ENCODE data around the gene MBD3L2B. TPM values are rescaled to one million over a fixed set of nuclear protein-coding genes. Genes with fewer than 3 reads are reported as not detected.
"Not testable (repeated sequence)": the region's sequence is repeated elsewhere in the genome, so short reads cannot be mapped to it uniquely, and the experiment has no call there.

Gene MBD3L2B
- total RNA-seq, 2 experiments from 2014 or later, result not detected

- H3K4me3 Mint-ChIP-seq; H3K36me3 Mint-ChIP-seq (ENCODE audit: low read depth); intact Hi-C loops (cut with DNase I, micrococcal nuclease); H3K27ac Mint-ChIP-seq; H3K27me3 Mint-ChIP-seq; POLR2A ChIA-PET; H3K4me1 Mint-ChIP-seq; DNase-seq; CTCF ChIA-PET; H3K9me3 Mint-ChIP-seq (ENCODE audit: low read depth); ATAC-seq: not testable (repeated sequence)
Measured at GRCh38 chr19:7055679-7056078, 34.4 kb upstream of the MBD3L2B start.

GRCh38 chr19:7054635-7055368 is 33.6 kb upstream of the MBD3L2B start:
- H3K9me3 Mint-ChIP-seq (ENCODE audit: low read depth); H3K4me1 Mint-ChIP-seq; H3K27me3 Mint-ChIP-seq; H3K36me3 Mint-ChIP-seq (ENCODE audit: low read depth); CTCF ChIA-PET; POLR2A ChIA-PET; intact Hi-C loops (cut with DNase I, micrococcal nuclease); DNase-seq; H3K27ac Mint-ChIP-seq; ATAC-seq; H3K4me3 Mint-ChIP-seq: not testable (repeated sequence)

GRCh38 chr19:7052896-7053295 is 31.7 kb upstream of the MBD3L2B start:
- H3K27ac Mint-ChIP-seq; CTCF ChIA-PET; intact Hi-C loops (cut with DNase I, micrococcal nuclease); H3K27me3 Mint-ChIP-seq; DNase-seq; POLR2A ChIA-PET; H3K9me3 Mint-ChIP-seq (ENCODE audit: low read depth); H3K4me3 Mint-ChIP-seq; H3K36me3 Mint-ChIP-seq (ENCODE audit: low read depth); H3K4me1 Mint-ChIP-seq: not testable (repeated sequence)
- peak; percentile 44 for ATAC-seq

GRCh38 chr19:7051421-7051820 is 30.2 kb upstream of the MBD3L2B start:
- not testable (repeated sequence) for H3K27me3 Mint-ChIP-seq

GRCh38 chr19:7049021-7049420 is 27.8 kb upstream of the MBD3L2B start, which contains the start of gene MBD3L2:
Gene MBD3L2 (plus strand): TSS chr19:7049321. CDS start chr19:7049374, 53 bp downstream.
- H3K27me3 Mint-ChIP-seq; CTCF ChIA-PET; H3K36me3 Mint-ChIP-seq (ENCODE audit: low read depth); POLR2A ChIA-PET; H3K27ac Mint-ChIP-seq; intact Hi-C loops (cut with DNase I, micrococcal nuclease); DNase-seq; ATAC-seq; H3K4me1 Mint-ChIP-seq; H3K4me3 Mint-ChIP-seq; H3K9me3 Mint-ChIP-seq (ENCODE audit: low read depth): not testable (repeated sequence)

More at GRCh38 chr19:7051421-7051820, 30.2 kb upstream of the MBD3L2B start:
- intact Hi-C loops (cut with DNase I, micrococcal nuclease); DNase-seq; CTCF ChIA-PET; H3K9me3 Mint-ChIP-seq (ENCODE audit: low read depth); H3K36me3 Mint-ChIP-seq (ENCODE audit: low read depth); H3K27ac Mint-ChIP-seq; H3K4me3 Mint-ChIP-seq; POLR2A ChIA-PET; ATAC-seq; H3K4me1 Mint-ChIP-seq: not testable (repeated sequence)

GRCh38 chr19:7041563-7041962 is 20.3 kb upstream of the MBD3L2B start:
- H3K4me3 Mint-ChIP-seq; ATAC-seq; H3K27ac Mint-ChIP-seq; POLR2A ChIA-PET; CTCF ChIA-PET; H3K27me3 Mint-ChIP-seq; H3K4me1 Mint-ChIP-seq; H3K36me3 Mint-ChIP-seq (ENCODE audit: low read depth); DNase-seq; intact Hi-C loops (cut with DNase I, micrococcal nuclease); H3K9me3 Mint-ChIP-seq (ENCODE audit: low read depth): not testable (repeated sequence)

- POLR2A ChIA-PET, result not testable (repeated sequence)
Measured at GRCh38 chr19:7040079-7040478, 18.8 kb upstream of the MBD3L2B start, which contains the start of gene MBD3L4. Gene MBD3L4 (minus strand): TSS chr19:7040179. CDS start chr19:7040144, 35 bp downstream.

GRCh38 chr19:7030278-7030677 is 9.0 kb upstream of the MBD3L2B start, which contains the start of gene MBD3L5:
Gene MBD3L5 (plus strand): TSS chr19:7030578. CDS start chr19:7030612, 34 bp downstream.
- H3K27ac Mint-ChIP-seq; POLR2A ChIA-PET; H3K27me3 Mint-ChIP-seq; DNase-seq; H3K36me3 Mint-ChIP-seq (ENCODE audit: low read depth); H3K4me1 Mint-ChIP-seq; CTCF ChIA-PET; H3K9me3 Mint-ChIP-seq (ENCODE audit: low read depth); ATAC-seq; H3K4me3 Mint-ChIP-seq; intact Hi-C loops (cut with DNase I, micrococcal nuclease): not testable (repeated sequence)

More at GRCh38 chr19:7040079-7040478, 18.8 kb upstream of the MBD3L2B start, which contains the start of gene MBD3L4:
- DNase-seq; H3K36me3 Mint-ChIP-seq (ENCODE audit: low read depth); ATAC-seq; H3K4me3 Mint-ChIP-seq; CTCF ChIA-PET; intact Hi-C loops (cut with DNase I, micrococcal nuclease); H3K27me3 Mint-ChIP-seq; H3K4me1 Mint-ChIP-seq; H3K27ac Mint-ChIP-seq; H3K9me3 Mint-ChIP-seq (ENCODE audit: low read depth): not testable (repeated sequence)

- H3K4me3 Mint-ChIP-seq, result not testable (repeated sequence)
Measured at GRCh38 chr19:7028790-7029189, 7.6 kb upstream of the MBD3L2B start.

GRCh38 chr19:7018828-7019227 is 2.4 kb downstream of the MBD3L2B start:
- Mint-ChIP-seq H3K27me3 (no peaks in the 10 kb centered on the region), H3K4me1 (peaks cover 5% of the 10 kb centered on the region), H3K36me3 (ENCODE audit: low read depth) (no peaks in the 10 kb centered on the region), H3K27ac (no peak overlapping the region), H3K9me3 (ENCODE audit: low read depth) (peaks cover 3% of the 10 kb centered on the region), H3K4me3 (no peak overlapping the region)
- ATAC-seq (no peak), DNase-seq (no peak)
- intact Hi-C loops (cut with DNase I, micrococcal nuclease), result no loop called here
- POLR2A ChIA-PET, result no interaction called here
- CTCF ChIA-PET, result no interaction called here

More at GRCh38 chr19:7028790-7029189, 7.6 kb upstream of the MBD3L2B start:
- H3K27me3 Mint-ChIP-seq; H3K9me3 Mint-ChIP-seq (ENCODE audit: low read depth); H3K4me1 Mint-ChIP-seq; POLR2A ChIA-PET; H3K27ac Mint-ChIP-seq; CTCF ChIA-PET; H3K36me3 Mint-ChIP-seq (ENCODE audit: low read depth); ATAC-seq; intact Hi-C loops (cut with DNase I, micrococcal nuclease); DNase-seq: not testable (repeated sequence)

- peak; percentile 39 for DNase-seq
- Mint-ChIP-seq H3K27ac (peak overlapping the region; percentile 67), H3K9me3 (ENCODE audit: low read depth) (peaks cover 10% of the 10 kb centered on the region), H3K27me3 (no peaks in the 10 kb centered on the region), H3K36me3 (ENCODE audit: low read depth) (no peaks in the 10 kb centered on the region), H3K4me1 (peaks cover 44% of the 10 kb centered on the region), H3K4me3 (no peak overlapping the region)
- intact Hi-C loops (cut with DNase I, micrococcal nuclease), result no loop called here
- POLR2A ChIA-PET, result no interaction called here
- ATAC-seq, result peak; percentile 42
- CTCF ChIA-PET, result interaction anchor here (0.8 kb wide), 1 partner anchor 49 kb away, joined by 3 read pairs; no protein-coding TSS in a partner anchor
Measured at GRCh38 chr19:7013678-7014077, 7.6 kb downstream of the MBD3L2B start.

Measured in activated CD4-positive, alpha-beta T cell treated with anti-CD3 and anti-CD28 coated beads for 36 hours (primary cell).